Stimulated activated CD8-positive, alpha-beta memory T cell treated with anti-CD3 and anti-CD28 coated beads, Interleukin-7, amount 100 ng/mL, for 1 hour (primary cell): ENCODE results near the gene CES4A.
"Not testable (repeated sequence)": the region's sequence is repeated elsewhere in the genome, so short reads cannot be mapped to it uniquely, and the experiment has no call there.

Experiments
- DNase-seq, 2 donors: peaks; one replicate each; pipeline ENCODE4 v3.0.0-alpha.2; 2020; ENCODE audit warnings: low read depth in 2 of 2

CES4A gene

GRCh38 chr16:66986559-66986958 is 1.8 kb upstream of the CES4A start:
- no peak for DNase-seq

GRCh38 chr16:66991545-66992077 is 3.2 kb downstream of the CES4A start:
- DNase-seq, result no peak

- not testable (repeated sequence) for DNase-seq
Measured at GRCh38 chr16:66993558-66993957, 5.2 kb downstream of the CES4A start.

- no peak for DNase-seq
Measured at GRCh38 chr16:66996324-66996982, 8.1 kb downstream of the CES4A start.

- no peak for DNase-seq
Measured at GRCh38 chr16:66996983-66997358, 8.6 kb downstream of the CES4A start.

- DNase-seq, result peak; percentile 14 to 18
Measured at GRCh38 chr16:67000384-67001351, 12.3 kb downstream of the CES4A start.

GRCh38 chr16:67001726-67002125 is 13.3 kb downstream of the CES4A start:
- no peak for DNase-seq

- DNase-seq, result no peak
Measured at GRCh38 chr16:67006930-67007658, 18.7 kb downstream of the CES4A start.

- DNase-seq, result no peak
Measured at GRCh38 chr16:67009158-67009557, 20.8 kb downstream of the CES4A start.

- DNase-seq, result no peak
Measured at GRCh38 chr16:67011274-67011673, 22.9 kb downstream of the CES4A start.

GRCh38 chr16:67013233-67013822 is 24.9 kb downstream of the CES4A start:
- DNase-seq, result no peak

- DNase-seq, result peak; percentile 34 to 42
Measured at GRCh38 chr16:67013823-67014633, 25.6 kb downstream of the CES4A start.

- no peak for DNase-seq
Measured at GRCh38 chr16:67014634-67015312, 26.4 kb downstream of the CES4A start.

- DNase-seq, result no peak
Measured at GRCh38 chr16:67015313-67015731, 26.9 kb downstream of the CES4A start.

GRCh38 chr16:67016143-67016542 is 27.8 kb downstream of the CES4A start:
- DNase-seq, result no peak

- DNase-seq, result no peak
Measured at GRCh38 chr16:67016681-67017420, 28.5 kb downstream of the CES4A start.

GRCh38 chr16:67017421-67017750 is 29.0 kb downstream of the CES4A start:
- DNase-seq, result no peak

GRCh38 chr16:67017810-67018488 is 29.6 kb downstream of the CES4A start:
- DNase-seq, result peak; percentile 56 to 75

- DNase-seq, result no peak
Measured at GRCh38 chr16:67019171-67019570, 30.8 kb downstream of the CES4A start.
